Activated effector memory CD4-positive, alpha-beta T cell treated with anti-CD3 and anti-CD28 coated beads, Interleukin-2, amount 50 U/mL, for 16 hours (primary cell): Measurements from ENCODE around the gene MTA3.
"Not testable (repeated sequence)": the region's sequence is repeated elsewhere in the genome, so short reads cannot be mapped to it uniquely, and the experiment has no call there.

Source experiments
- DNase-seq: peaks from one replicate; pipeline ENCODE4 v3.0.0-alpha.2; 2020

Gene MTA3

GRCh38 chr2:42675815-42676214 lies 107.4 kb downstream of the MTA3 start:
- DNase-seq = no peak

GRCh38 chr2:42685303-42685702 lies 116.9 kb downstream of the MTA3 start:
- DNase-seq = no peak

GRCh38 chr2:42693013-42693615 lies 124.7 kb downstream of the MTA3 start:
- DNase-seq = no peak

DNA sequence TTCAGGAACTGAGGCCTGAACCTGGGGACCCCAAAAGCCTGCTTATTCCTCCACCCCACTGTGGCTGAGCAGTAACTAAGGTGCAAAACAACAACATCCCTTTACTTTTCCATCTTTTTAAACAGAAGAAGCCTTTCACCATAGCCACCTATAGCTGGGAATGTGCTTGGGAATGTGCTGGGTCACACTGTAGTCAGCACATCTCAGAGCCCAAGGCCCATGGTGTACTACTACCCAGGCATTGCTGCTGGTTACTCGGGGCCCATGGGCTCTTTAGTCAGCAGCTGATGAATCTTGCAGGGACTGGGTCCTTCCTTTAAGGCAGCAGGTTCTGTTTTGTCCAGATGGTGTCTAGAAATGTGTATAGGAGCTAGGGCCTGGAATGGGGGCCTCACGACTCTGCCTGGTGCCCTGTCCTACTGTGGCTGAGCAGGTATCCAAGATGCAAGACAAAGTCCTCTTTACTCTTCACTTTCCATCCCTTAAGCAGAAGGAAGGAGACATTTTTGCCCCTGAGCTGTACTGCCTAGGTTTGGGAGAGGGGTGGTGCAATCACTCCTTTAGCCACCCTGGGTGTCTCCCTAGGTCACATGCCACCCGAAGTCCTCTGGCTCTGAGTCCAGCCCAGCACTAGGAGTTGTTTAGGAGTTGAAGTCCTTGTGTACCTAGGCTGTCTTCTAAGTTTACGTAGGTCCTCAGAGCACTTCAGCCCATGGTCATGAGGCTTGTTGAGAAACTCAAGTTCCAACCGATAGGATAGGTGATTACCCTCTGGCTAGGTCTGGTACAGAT lies 125.5 kb downstream of the MTA3 start:
- no peak for DNase-seq

GRCh38 chr2:42696987-42697386 lies 128.6 kb downstream of the MTA3 start:
- no peak for DNase-seq

- no peak for DNase-seq
Measured at GRCh38 chr2:42698940-42699339, 130.5 kb downstream of the MTA3 start.

- DNase-seq = no peak
Measured at GRCh38 chr2:42706836-42707235, 138.4 kb downstream of the MTA3 start.

DNA sequence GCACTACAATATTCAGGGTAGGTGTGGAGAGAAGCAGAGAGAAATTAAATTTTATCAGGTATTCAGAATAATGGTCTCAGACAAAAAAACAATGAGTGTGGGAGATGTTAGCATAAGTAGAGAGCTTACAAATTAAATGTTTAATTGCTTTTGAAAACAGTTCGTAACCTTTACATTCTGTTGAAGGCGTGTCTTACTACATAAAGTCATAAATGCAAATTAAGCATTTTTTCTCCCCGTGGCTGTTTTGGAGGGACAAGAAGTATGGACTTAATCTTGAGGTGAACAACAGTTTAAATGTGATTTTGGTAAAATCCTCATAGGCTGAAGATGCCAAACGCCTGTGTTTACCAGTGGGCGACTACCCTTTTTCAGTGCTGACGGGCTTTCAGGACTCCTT lies 139.7 kb downstream of the MTA3 start:
- DNase-seq = no peak

GRCh38 chr2:42711896-42712295 lies 143.5 kb downstream of the MTA3 start:
- DNase-seq = no peak

- DNase-seq = no peak
Measured at GRCh38 chr2:42712934-42713333, 144.5 kb downstream of the MTA3 start.

DNA sequence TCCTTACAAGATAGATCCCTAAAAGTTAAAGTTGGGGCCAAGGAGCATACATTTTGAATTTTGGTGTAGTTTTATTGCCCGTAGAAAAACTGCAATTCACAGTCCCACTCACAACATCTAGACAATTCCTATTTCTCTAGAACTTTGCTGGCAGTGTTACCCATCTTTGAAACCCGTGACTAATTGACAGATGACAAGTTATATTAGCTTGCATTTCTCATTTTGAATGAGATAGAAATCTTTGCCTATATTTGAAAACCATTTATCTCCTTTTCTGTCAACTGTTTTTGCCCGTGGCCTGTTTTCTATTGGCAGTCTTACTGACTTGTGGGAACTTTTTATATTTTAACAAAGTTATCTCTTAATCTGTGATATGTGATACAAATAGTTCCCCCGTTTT lies 145.5 kb downstream of the MTA3 start:
- no peak for DNase-seq

- no peak for DNase-seq
Measured at GRCh38 chr2:42714686-42715085, 146.3 kb downstream of the MTA3 start.

GRCh38 chr2:42721898-42722297 lies 153.5 kb downstream of the MTA3 start:
- DNase-seq = no peak

GRCh38 chr2:42722320-42723190 lies 154.1 kb downstream of the MTA3 start:
- DNase-seq = no peak

DNA sequence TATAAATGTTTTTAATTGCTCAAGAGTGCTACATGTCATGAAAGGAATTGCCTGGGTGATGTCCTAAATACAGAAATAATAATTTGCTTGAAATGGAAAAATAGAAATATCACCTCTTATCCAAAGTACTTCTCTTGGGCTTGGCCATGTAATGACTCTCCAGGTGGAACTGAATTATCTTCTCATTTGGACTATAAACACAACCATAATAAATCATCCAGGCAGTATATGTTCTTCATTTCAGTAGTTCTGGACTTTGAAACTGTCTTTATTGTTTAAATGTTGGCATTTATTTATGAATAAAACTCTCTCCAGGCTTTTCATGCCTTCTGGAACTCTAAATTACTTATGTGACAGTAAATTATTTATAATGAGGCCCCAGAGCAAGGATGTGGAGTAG lies 155.0 kb downstream of the MTA3 start:
- DNase-seq = no peak

GRCh38 chr2:42724886-42725285 lies 156.5 kb downstream of the MTA3 start:
- DNase-seq = no peak

GRCh38 chr2:42725657-42726056 lies 157.2 kb downstream of the MTA3 start:
- DNase-seq = no peak

DNA sequence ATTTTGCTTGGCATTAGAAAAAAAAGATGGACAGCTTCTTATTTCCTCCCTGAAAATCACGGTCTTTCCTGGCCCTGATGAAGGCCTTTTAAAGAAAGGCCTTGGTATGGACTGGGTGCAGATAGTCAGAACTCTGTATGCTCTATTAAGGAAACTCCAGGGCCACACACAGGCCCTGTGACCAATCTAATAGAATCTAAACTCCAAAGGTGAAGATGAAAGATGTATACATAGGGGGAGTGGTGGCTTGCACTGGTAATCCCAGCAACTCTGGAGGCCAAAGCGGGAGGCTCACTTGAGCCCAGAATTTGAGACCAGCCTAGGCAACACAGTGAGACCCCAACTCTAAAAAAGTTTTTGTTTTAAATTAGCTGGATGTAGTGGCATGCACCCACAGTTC lies 158.2 kb downstream of the MTA3 start:
- no peak for DNase-seq

DNA sequence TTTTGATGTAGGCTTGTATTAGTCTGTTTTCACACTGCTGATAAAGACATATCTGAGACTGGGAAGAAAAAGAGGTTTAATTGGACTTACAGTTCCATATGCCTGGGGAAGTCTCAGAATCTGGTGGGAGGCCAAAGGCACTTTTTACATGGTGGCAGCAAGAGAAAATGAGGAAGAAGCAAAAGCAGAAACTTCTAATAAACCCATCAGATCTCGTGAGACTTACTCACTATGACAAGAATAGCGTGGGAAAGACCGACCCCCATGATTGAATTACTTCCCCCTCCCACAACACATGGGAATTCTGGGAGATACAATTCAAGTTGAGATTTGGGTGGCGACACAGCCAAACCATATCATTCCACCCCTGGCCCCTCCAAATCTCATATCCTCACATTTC lies 162.9 kb downstream of the MTA3 start:
- DNase-seq = not testable (repeated sequence)

DNA sequence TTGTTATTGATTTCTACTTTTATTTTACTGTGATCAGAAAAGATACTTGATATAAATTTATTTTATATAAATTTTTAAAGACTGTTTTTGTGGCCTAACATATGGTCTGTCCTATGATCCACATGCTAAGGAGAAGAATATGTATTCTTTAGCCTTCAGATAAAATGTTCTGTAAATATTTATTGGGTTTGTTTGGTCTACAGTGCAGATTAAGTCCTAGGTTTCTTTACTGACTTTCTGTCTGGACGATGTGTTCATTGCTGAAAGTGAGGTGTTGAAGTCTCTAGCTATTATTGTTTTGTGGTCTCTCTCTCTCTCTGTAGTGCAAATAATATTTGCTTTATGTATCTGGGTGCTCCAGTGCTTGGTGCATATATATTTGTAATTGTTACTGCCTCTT lies 165.4 kb downstream of the MTA3 start:
- DNase-seq = no peak

DNA sequence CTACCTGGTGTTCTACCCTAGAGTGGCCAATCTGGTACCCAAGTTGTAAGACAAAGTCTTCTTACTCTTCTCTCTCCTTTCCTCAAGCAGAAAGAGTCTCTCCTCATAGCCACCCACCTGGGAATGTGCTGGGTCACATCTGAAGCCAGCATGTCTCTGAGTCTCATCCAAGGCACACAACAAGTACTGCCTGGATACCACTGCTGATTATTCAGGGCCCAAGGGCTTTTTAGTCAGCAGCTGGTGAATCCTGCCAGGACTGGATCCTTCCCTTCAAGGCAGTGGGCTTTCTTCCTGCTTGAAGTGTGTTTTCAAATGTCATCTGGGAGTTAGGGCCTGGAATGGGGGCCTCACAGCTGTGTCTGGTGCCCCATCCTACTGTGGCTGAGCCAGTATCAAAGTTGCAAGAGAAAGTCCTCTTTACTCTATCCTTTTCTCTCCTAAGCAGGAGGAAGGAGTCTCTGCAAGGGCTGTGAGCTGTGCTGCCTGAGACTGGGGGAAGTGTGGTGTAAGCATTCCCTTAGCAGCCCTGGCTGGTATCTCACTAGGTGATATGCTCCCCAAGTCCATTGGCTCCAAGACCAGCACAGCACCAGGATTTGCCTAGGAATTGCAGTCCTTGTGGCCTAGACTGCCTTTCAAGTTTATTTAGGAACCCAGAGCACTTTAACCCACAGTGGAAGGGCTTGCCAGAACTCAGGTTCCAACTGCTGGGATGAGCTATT lies 168.3 kb downstream of the MTA3 start:
- no peak for DNase-seq

DNA sequence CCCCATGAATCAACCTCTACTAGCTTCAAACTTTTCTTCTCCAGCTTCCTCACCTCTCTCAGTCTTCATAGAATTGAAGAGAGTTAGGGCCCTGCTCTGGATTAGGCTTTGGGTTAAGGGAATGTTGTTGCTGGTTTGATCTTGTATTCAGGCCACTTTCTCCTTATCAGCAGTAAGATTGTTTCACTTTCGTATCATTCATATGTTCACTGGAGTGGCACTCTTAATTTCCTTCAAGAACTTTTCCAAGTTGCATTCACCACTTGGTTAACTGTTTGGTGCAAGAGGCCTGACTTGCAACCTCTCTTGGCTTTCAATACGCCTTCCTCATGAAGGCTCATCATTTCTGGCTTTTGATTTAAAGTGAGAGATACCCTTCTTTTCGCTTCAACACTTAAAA lies 172.7 kb downstream of the MTA3 start:
- no peak for DNase-seq
